ENCODE measurements around the gene SNAPIN. TPM values are rescaled to one million over a fixed set of nuclear protein-coding genes. Genes with fewer than 3 reads are reported as not detected.

SNAPIN gene
- total and polyA plus RNA-seq, 5 donors = 42.8 to 75.4 (median 54.9) TPM

- peak; percentile 10 to 17 for ATAC-seq
- H3K27ac ChIP-seq (ENCODE audit: low read length) = peak overlapping the region; percentile 76
- 46% methylated on average over 2 of the region's 2 CpGs for WGBS
Observed at GRCh38 chr1:153647346-153647714, 11.2 kb upstream of the SNAPIN start.

GRCh38 chr1:153648000-153648643 is 10.4 kb upstream of the SNAPIN start:
- ATAC-seq = peak; percentile 24 to 34
- 84% methylated on average over 10 of the region's 10 CpGs for WGBS
- intact Hi-C loops (cut with DNase I) = no loop called here
- H3K27ac ChIP-seq (ENCODE audit: low read length) = no peak overlapping the region
- no peak overlapping the region for H3K4me3 ChIP-seq (ENCODE audit: low read length)
- peaks cover 3% of the 10 kb centered on the region for H3K4me1 ChIP-seq (ENCODE audit: control insufficient read depth, insufficient read depth, low read length)
- H3K27me3 ChIP-seq (ENCODE audit: control insufficient read depth, insufficient read depth) = no peaks in the 10 kb centered on the region
- no peaks in the 10 kb centered on the region for H3K9me3 ChIP-seq (ENCODE audit: control insufficient read depth, low read length)
- DNase-seq = no peak

More at GRCh38 chr1:153647346-153647714, 11.2 kb upstream of the SNAPIN start:
- intact Hi-C loops (cut with DNase I) = no loop called here
- no peaks in the 10 kb centered on the region for H3K27me3 ChIP-seq (ENCODE audit: control insufficient read depth, insufficient read depth)
- H3K4me1 ChIP-seq (ENCODE audit: control insufficient read depth, insufficient read depth, low read length) = peaks cover 3% of the 10 kb centered on the region
- DNase-seq = no peak
- H3K9me3 ChIP-seq (ENCODE audit: control insufficient read depth, low read length) = no peaks in the 10 kb centered on the region
- no peak overlapping the region for H3K4me3 ChIP-seq (ENCODE audit: low read length)

- H3K4me3 ChIP-seq (ENCODE audit: low read length) = no peak overlapping the region
- H3K9me3 ChIP-seq (ENCODE audit: control insufficient read depth, low read length) = no peaks in the 10 kb centered on the region
- intact Hi-C loops (cut with DNase I) = no loop called here
- ATAC-seq (no peak), DNase-seq (no peak)
- peaks cover 3% of the 10 kb centered on the region for H3K4me1 ChIP-seq (ENCODE audit: control insufficient read depth, insufficient read depth, low read length)
- H3K27me3 ChIP-seq (ENCODE audit: control insufficient read depth, insufficient read depth) = no peaks in the 10 kb centered on the region
- 29% methylated on average over 3 of the region's 3 CpGs for WGBS
- H3K27ac ChIP-seq (ENCODE audit: low read length) = no peak overlapping the region
Observed at GRCh38 chr1:153649137-153649862, 9.2 kb upstream of the SNAPIN start.

- Histone ChIP-seq H3K4me3 (ENCODE audit: low read length) (no peak overlapping the region), H3K9me3 (ENCODE audit: control insufficient read depth, low read length) (no peaks in the 10 kb centered on the region), H3K27me3 (ENCODE audit: control insufficient read depth, insufficient read depth) (no peaks in the 10 kb centered on the region), H3K27ac (ENCODE audit: low read length) (no peak overlapping the region), H3K4me1 (ENCODE audit: control insufficient read depth, insufficient read depth, low read length) (peaks cover 3% of the 10 kb centered on the region)
- peak; percentile 45 to 74 (median 72) for DNase-seq
- peak; percentile 38 to 42 for ATAC-seq
- WGBS = 84% methylated on average over 2 of the region's 2 CpGs
- intact Hi-C loops (cut with DNase I) = no loop called here
Observed at GRCh38 chr1:153649863-153650235, 8.7 kb upstream of the SNAPIN start.

GRCh38 chr1:153651771-153652170 is 6.7 kb upstream of the SNAPIN start:
- Histone ChIP-seq H3K4me1 (ENCODE audit: control insufficient read depth, insufficient read depth, low read length) (peaks cover 3% of the 10 kb centered on the region), H3K9me3 (ENCODE audit: control insufficient read depth, low read length) (no peaks in the 10 kb centered on the region), H3K27ac (ENCODE audit: low read length) (no peak overlapping the region), H3K27me3 (ENCODE audit: control insufficient read depth, insufficient read depth) (no peaks in the 10 kb centered on the region), H3K4me3 (ENCODE audit: low read length) (no peak overlapping the region)
- 93% methylated on average over 1 of the region's 1 CpG for WGBS
- intact Hi-C loops (cut with DNase I) = no loop called here
- DNase-seq = no peak
- ATAC-seq = no peak

- no peaks in the 10 kb centered on the region for H3K9me3 ChIP-seq (ENCODE audit: control insufficient read depth, low read length)
- no peaks in the 10 kb centered on the region for H3K27me3 ChIP-seq (ENCODE audit: control insufficient read depth, insufficient read depth)
- H3K4me3 ChIP-seq (ENCODE audit: low read length) = no peak overlapping the region
- no peak overlapping the region for H3K27ac ChIP-seq (ENCODE audit: low read length)
- intact Hi-C loops (cut with DNase I) = no loop called here
- no peaks in the 10 kb centered on the region for H3K4me1 ChIP-seq (ENCODE audit: control insufficient read depth, insufficient read depth, low read length)
- WGBS = 49% methylated on average over 3 of the region's 3 CpGs
- ATAC-seq = peak in 1 of 2 donors; percentile 60
- no peak for DNase-seq
Observed at GRCh38 chr1:153652805-153653500, 5.5 kb upstream of the SNAPIN start.

GRCh38 chr1:153655333-153655732 is 3.2 kb upstream of the SNAPIN start:
- intact Hi-C loops (cut with DNase I) = no loop called here
- Histone ChIP-seq H3K4me1 (ENCODE audit: control insufficient read depth, insufficient read depth, low read length) (no peaks in the 10 kb centered on the region), H3K27me3 (ENCODE audit: control insufficient read depth, insufficient read depth) (no peaks in the 10 kb centered on the region), H3K4me3 (ENCODE audit: low read length) (no peak overlapping the region), H3K9me3 (ENCODE audit: control insufficient read depth, low read length) (no peaks in the 10 kb centered on the region), H3K27ac (ENCODE audit: low read length) (no peak overlapping the region)
- DNase-seq (no peak), ATAC-seq (no peak)
- 85% methylated on average over 3 of the region's 3 CpGs for WGBS

- H3K27ac ChIP-seq (ENCODE audit: low read length) = peak overlapping the region; percentile 92
- DNase-seq (no peak), ATAC-seq (peak in 1 of 2 donors; percentile 2)
- no peaks in the 10 kb centered on the region for H3K9me3 ChIP-seq (ENCODE audit: control insufficient read depth, low read length)
- H3K4me1 ChIP-seq (ENCODE audit: control insufficient read depth, insufficient read depth, low read length) = no peaks in the 10 kb centered on the region
- 26% methylated on average over 8 of the region's 8 CpGs for WGBS
- intact Hi-C loops (cut with DNase I) = no loop called here
- H3K27me3 ChIP-seq (ENCODE audit: control insufficient read depth, insufficient read depth) = no peaks in the 10 kb centered on the region
- H3K4me3 ChIP-seq (ENCODE audit: low read length) = peak overlapping the region; percentile 78
Observed at GRCh38 chr1:153659175-153659534, 652 bp downstream of the SNAPIN start.

- no peak for DNase-seq
- Histone ChIP-seq H3K4me3 (ENCODE audit: low read length) (peak overlapping the region; percentile 78), H3K27ac (ENCODE audit: low read length) (no peak overlapping the region), H3K9me3 (ENCODE audit: control insufficient read depth, low read length) (no peaks in the 10 kb centered on the region), H3K27me3 (ENCODE audit: control insufficient read depth, insufficient read depth) (no peaks in the 10 kb centered on the region), H3K4me1 (ENCODE audit: control insufficient read depth, insufficient read depth, low read length) (no peaks in the 10 kb centered on the region)
- 75% methylated on average over 9 of the region's 9 CpGs for WGBS
- intact Hi-C loops (cut with DNase I) = no loop called here
- no peak for ATAC-seq
Observed at GRCh38 chr1:153659656-153660055, 1.2 kb downstream of the SNAPIN start.

GRCh38 chr1:153661111-153661708 is 2.7 kb downstream of the SNAPIN start:
- ATAC-seq = no peak
- H3K9me3 ChIP-seq (ENCODE audit: control insufficient read depth, low read length) = no peaks in the 10 kb centered on the region
- no peak overlapping the region for H3K27ac ChIP-seq (ENCODE audit: low read length)
- H3K4me3 ChIP-seq (ENCODE audit: low read length) = no peak overlapping the region
- no peak for DNase-seq
- 63% methylated on average over 9 of the region's 9 CpGs for WGBS
- H3K4me1 ChIP-seq (ENCODE audit: control insufficient read depth, insufficient read depth, low read length) = no peaks in the 10 kb centered on the region
- no peaks in the 10 kb centered on the region for H3K27me3 ChIP-seq (ENCODE audit: control insufficient read depth, insufficient read depth)
- intact Hi-C loops (cut with DNase I) = no loop called here

GRCh38 chr1:153662269-153662668 is 3.8 kb downstream of the SNAPIN start:
- no peak overlapping the region for H3K27ac ChIP-seq (ENCODE audit: low read length)
- no peaks in the 10 kb centered on the region for H3K9me3 ChIP-seq (ENCODE audit: control insufficient read depth, low read length)
- ATAC-seq (no peak), DNase-seq (no peak)
- H3K4me3 ChIP-seq (ENCODE audit: low read length) = no peak overlapping the region
- intact Hi-C loops (cut with DNase I) = no loop called here
- H3K27me3 ChIP-seq (ENCODE audit: control insufficient read depth, insufficient read depth) = no peaks in the 10 kb centered on the region
- no peaks in the 10 kb centered on the region for H3K4me1 ChIP-seq (ENCODE audit: control insufficient read depth, insufficient read depth, low read length)
- WGBS = 44% methylated on average over 2 of the region's 2 CpGs

Data from right cardiac atrium (tissue), 5 donors.